HEK293 (cell line): ENCODE results near the gene PTGFRN.

Experiments used
- CTCF ChIA-PET: fragments of 350-600 bp; formaldehyde crosslinking; extraction: SDS; loops from one replicate; lab custom pipeline; 2021; ENCODE audit warnings: antibody characterized with exemption; lab: Yijun Ruan, JAX
- POLR2A ChIA-PET: fragments of 300-600 bp; formaldehyde crosslinking; extraction: SDS; loops from one replicate; lab custom pipeline; 2020; ENCODE audit warnings: antibody characterized with exemption, inconsistent platforms; lab: Yijun Ruan, JAX
- H3K27ac ChIP-seq: fragments of 200-500 bp; sonication (Bioruptor generic); 2 replicates; pipeline ENCODE4 v1.5.1; 2014; ENCODE audit warnings: low read depth, low read length, control low read depth, inconsistent platforms; ENCODE audit errors: extremely low read depth
- H3K36me3 ChIP-seq, 2 experiments: fragments of 200-500 bp in 1 of 2; sonication (Bioruptor generic) in 1 of 2; 1 replicate in 1 of 2; 2 replicates in 1 of 2; pipeline ENCODE4 v1.5.1; 2014 to 2017; ENCODE audit warnings: inconsistent platforms in 2 of 2, low read length in 2 of 2; ENCODE audit not compliant: control insufficient read depth in 2 of 2, insufficient read depth in 1 of 2
- H3K4me1 ChIP-seq: fragments of 200-500 bp; sonication (Bioruptor generic); 2 replicates; pipeline ENCODE4 v1.5.1; 2014; ENCODE audit warnings: mild to moderate bottlenecking, low read length, inconsistent platforms; ENCODE audit not compliant: control insufficient read depth, insufficient read depth
- H3K4me3 ChIP-seq: 2 replicates; pipeline ENCODE4 v1.5.1; 2011; ENCODE audit warnings: low read depth, mild to moderate bottlenecking, control low read depth, low read length, moderate library complexity
- H3K9me3 ChIP-seq: fragments of 200-500 bp; sonication (Bioruptor generic); 2 replicates; pipeline ENCODE4 v1.5.1; 2014; ENCODE audit warnings: low read depth, low read length, inconsistent platforms; ENCODE audit not compliant: control insufficient read depth, insufficient read depth
- GLI2 ChIP-seq: fragments of 450-650 bp; formaldehyde crosslinking; IDR thresholded peaks from 2 replicates; pipeline ENCODE4; 2017; ENCODE audit warnings: missing biosample characterization, missing genetic modification characterization, low read depth, borderline replicate concordance
- PRDM1 ChIP-seq: fragments of 450-650 bp; formaldehyde crosslinking; IDR thresholded peaks from 2 replicates; pipeline ENCODE4; 2016; ENCODE audit warnings: missing biosample characterization, missing genetic modification characterization
- SCRT1 ChIP-seq: fragments of 450-650 bp; formaldehyde crosslinking; IDR thresholded peaks from 2 replicates; pipeline ENCODE4 v1.5.1; 2016; ENCODE audit warnings: missing biosample characterization, missing genetic modification characterization, borderline replicate concordance
- YY1 ChIP-seq: fragments of 450-650 bp; formaldehyde crosslinking; IDR thresholded peaks from 2 replicates; pipeline ENCODE4 v1.5.1; 2018; ENCODE audit warnings: missing biosample characterization, missing genetic modification characterization
- ZBTB48 ChIP-seq: fragments of 450-650 bp; formaldehyde crosslinking; IDR thresholded peaks from 2 replicates; pipeline ENCODE4 v1.5.1; 2016; ENCODE audit warnings: missing biosample characterization, missing genetic modification characterization
- ZFP3 ChIP-seq: fragments of 450-650 bp; formaldehyde crosslinking; IDR thresholded peaks from 2 replicates; pipeline ENCODE4 v1.5.1; 2016; ENCODE audit warnings: low read depth, missing biosample characterization, missing genetic modification characterization
- ZNF350 ChIP-seq: fragments of 450-650 bp; formaldehyde crosslinking; IDR thresholded peaks from 2 replicates; pipeline ENCODE4 v1.5.0; 2017; ENCODE audit warnings: missing biosample characterization, mild to moderate bottlenecking, missing genetic modification characterization
- ZNF391 ChIP-seq: fragments of 450-650 bp; formaldehyde crosslinking; IDR thresholded peaks from 2 replicates; pipeline ENCODE4 v1.5.1; 2016; ENCODE audit warnings: low read depth, missing biosample characterization, missing genetic modification characterization, borderline replicate concordance
- ZNF404 ChIP-seq: fragments of 450-650 bp; formaldehyde crosslinking; IDR thresholded peaks from 2 replicates; pipeline ENCODE4 v1.5.1; 2017; ENCODE audit warnings: missing biosample characterization, missing genetic modification characterization
- ZNF600 ChIP-seq: fragments of 450-650 bp; formaldehyde crosslinking; IDR thresholded peaks from 2 replicates; pipeline ENCODE4 v1.5.1; 2016; ENCODE audit warnings: missing biosample characterization, missing genetic modification characterization
- ZNF629 ChIP-seq: fragments of 450-650 bp; formaldehyde crosslinking; IDR thresholded peaks from 2 replicates; pipeline ENCODE4 v1.5.1; 2017; ENCODE audit warnings: missing biosample characterization, missing genetic modification characterization
- ZNF658 ChIP-seq: fragments of 450-650 bp; formaldehyde crosslinking; IDR thresholded peaks from 2 replicates; pipeline ENCODE4; 2016; ENCODE audit warnings: missing biosample characterization, missing genetic modification characterization
- ZNF660 ChIP-seq: fragments of 450-650 bp; IDR thresholded peaks from 2 replicates; pipeline ENCODE4 v1.5.1; 2018; ENCODE audit warnings: missing biosample characterization, mild to moderate bottlenecking, missing genetic modification characterization
- ZNF830 ChIP-seq: fragments of 450-650 bp; IDR thresholded peaks from 2 replicates; pipeline ENCODE4 v1.5.0; 2018; ENCODE audit warnings: missing biosample characterization, missing genetic modification characterization, low read depth, mild to moderate bottlenecking, moderate library complexity
- TF ChIP-seq, protein P1 (sequence below): fragments of 450-650 bp; formaldehyde crosslinking; IDR thresholded peaks from 2 replicates; pipeline ENCODE4 v1.5.1; 2016; ENCODE audit warnings: missing biosample characterization, missing genetic modification characterization
- TF ChIP-seq, protein P2 (sequence below): fragments of 450-650 bp; formaldehyde crosslinking; IDR thresholded peaks from 2 replicates; pipeline ENCODE4 v1.5.1; 2017; ENCODE audit warnings: missing biosample characterization, missing genetic modification characterization
- TF ChIP-seq, protein P3 (sequence below): fragments of 450-650 bp; formaldehyde crosslinking; IDR thresholded peaks from 2 replicates; pipeline ENCODE4 v1.5.1; 2016; ENCODE audit warnings: missing biosample characterization, missing genetic modification characterization

PTGFRN gene

DNA sequence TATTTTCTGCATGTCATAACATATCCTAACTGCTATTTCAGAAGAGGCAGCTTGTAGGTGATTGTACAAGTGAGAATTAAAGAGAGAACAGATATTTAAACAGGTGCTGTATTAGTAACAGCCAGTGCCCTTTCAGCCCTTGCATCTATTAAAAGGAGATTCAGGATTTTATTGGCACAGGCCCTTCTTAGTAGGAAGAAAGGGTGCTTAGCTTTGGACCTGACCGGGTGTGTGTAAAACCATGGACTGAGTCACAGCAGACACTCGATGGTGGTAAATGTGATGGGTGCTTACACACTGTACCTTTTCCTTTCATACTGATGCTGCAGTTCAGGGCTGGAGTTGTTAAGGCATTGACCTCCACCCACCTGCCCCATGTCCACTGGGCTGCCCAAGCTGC lies 79.2 kb downstream of the PTGFRN start:
- Histone ChIP-seq H3K27ac (no peak overlapping the region), H3K9me3 (no peaks in the 10 kb centered on the region), H3K4me1 (no peaks in the 10 kb centered on the region), H3K4me3 (no peak overlapping the region), H3K36me3 (peaks cover 0 to 61% of the 10 kb centered on the region in 2 experiments; a peak in 1 of 3 replicates)
- TF ChIP-seq ZNF600 (tag by site-specific recombination) (no peak), ZNF658 (tag by site-specific recombination) (no peak), PRDM1 (no peak), ZBTB48 (tag by site-specific recombination) (no peak), ZNF629 (tag by site-specific recombination) (no peak), ZNF660 (tag by site-specific recombination) (no peak), ZFP3 (tag by site-specific recombination) (no peak), YY1 (tag by site-specific recombination) (no peak), ZNF391 (tag by site-specific recombination) (no peak)
- TF ChIP-seq, protein P1, sequence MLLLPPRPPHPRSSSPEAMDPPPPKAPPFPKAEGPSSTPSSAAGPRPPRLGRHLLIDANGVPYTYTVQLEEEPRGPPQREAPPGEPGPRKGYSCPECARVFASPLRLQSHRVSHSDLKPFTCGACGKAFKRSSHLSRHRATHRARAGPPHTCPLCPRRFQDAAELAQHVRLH, result no peak
- TF ChIP-seq, protein P2, sequence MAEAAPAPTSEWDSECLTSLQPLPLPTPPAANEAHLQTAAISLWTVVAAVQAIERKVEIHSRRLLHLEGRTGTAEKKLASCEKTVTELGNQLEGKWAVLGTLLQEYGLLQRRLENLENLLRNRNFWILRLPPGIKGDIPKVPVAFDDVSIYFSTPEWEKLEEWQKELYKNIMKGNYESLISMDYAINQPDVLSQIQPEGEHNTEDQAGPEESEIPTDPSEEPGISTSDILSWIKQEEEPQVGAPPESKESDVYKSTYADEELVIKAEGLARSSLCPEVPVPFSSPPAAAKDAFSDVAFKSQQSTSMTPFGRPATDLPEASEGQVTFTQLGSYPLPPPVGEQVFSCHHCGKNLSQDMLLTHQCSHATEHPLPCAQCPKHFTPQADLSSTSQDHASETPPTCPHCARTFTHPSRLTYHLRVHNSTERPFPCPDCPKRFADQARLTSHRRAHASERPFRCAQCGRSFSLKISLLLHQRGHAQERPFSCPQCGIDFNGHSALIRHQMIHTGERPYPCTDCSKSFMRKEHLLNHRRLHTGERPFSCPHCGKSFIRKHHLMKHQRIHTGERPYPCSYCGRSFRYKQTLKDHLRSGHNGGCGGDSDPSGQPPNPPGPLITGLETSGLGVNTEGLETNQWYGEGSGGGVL (tag by site-specific recombination), result no peak
- TF ChIP-seq, protein P3, sequence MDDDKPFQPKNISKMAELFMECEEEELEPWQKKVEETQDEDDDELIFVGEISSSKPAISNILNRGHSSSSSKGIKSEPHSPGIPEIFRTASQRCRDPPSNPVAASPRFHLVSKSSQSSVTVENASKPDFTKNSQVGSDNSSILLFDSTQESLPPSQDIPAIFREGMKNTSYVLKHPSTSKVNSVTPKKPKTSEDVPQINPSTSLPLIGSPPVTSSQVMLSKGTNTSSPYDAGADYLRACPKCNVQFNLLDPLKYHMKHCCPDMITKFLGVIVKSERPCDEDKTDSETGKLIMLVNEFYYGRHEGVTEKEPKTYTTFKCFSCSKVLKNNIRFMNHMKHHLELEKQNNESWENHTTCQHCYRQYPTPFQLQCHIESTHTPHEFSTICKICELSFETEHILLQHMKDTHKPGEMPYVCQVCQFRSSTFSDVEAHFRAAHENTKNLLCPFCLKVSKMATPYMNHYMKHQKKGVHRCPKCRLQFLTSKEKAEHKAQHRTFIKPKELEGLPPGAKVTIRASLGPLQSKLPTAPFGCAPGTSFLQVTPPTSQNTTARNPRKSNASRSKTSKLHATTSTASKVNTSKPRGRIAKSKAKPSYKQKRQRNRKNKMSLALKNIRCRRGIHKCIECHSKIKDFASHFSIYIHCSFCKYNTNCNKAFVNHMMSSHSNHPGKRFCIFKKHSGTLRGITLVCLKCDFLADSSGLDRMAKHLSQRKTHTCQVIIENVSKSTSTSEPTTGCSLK, result no peak
- POLR2A ChIA-PET, result no interaction called here
- CTCF ChIA-PET, result interaction anchor here (0.5 to 0.7 kb wide), 2 partner anchors 252 to 369 kb away, joined by 3 read pairs; no protein-coding TSS in a partner anchor

DNA sequence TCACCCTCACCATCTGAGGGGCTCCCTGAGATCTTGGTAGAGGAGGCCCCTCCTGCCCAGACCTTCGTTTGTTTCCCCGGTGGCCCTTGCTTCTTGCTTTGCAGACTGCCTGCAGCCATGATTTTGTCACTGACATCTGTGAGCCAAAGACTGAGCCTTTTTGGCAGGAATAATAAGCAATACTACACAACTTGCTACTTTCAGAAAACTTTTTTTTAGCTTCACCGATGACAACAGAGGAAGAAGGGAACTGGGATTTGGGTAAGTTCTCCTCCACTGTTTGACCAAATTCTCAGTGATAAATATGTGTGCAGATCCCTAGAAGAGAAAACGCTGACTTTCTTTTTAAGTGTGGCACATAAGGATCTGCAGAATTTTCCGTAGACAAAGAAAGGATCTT lies 80.1 kb downstream of the PTGFRN start:
- Histone ChIP-seq H3K27ac (no peak overlapping the region), H3K9me3 (no peaks in the 10 kb centered on the region), H3K4me1 (no peaks in the 10 kb centered on the region), H3K36me3 (peaks cover 0 to 52% of the 10 kb centered on the region in 2 experiments; a peak in 1 of 3 replicates), H3K4me3 (no peak overlapping the region)
- no peak for TF ChIP-seq SCRT1 (tag by site-specific recombination)
- TF ChIP-seq ZNF830 (tag by site-specific recombination), result no peak
- ChIA-PET CTCF (no interaction called here), POLR2A (no interaction called here)

DNA sequence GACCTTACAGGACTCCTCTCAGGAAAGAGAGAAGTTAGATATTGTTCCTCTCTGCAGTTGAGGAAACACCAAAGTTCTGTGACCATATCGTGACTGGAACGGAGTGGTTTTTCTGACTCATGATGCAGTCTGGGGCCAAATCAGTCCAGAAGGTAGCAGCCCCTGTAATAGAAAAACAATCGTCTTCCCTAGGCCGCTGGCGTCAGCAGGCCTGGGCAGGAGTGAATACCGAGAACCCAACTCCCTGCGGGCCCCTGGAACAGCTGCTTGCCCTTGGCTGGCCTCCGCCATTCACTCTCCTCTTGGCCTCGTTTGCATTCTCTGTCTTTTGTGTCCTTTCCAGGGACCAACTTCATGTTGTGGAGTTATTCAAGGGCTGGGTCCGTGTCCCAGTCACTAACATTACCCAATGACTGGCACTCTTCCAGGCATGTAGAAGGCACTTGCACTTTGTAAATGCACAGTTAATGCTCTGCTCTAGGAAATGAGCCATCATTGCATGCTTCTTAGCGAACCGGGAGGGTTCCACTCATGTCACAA lies 81.0 kb downstream of the PTGFRN start:
- Histone ChIP-seq H3K4me1 (no peaks in the 10 kb centered on the region), H3K9me3 (no peaks in the 10 kb centered on the region), H3K36me3 (peaks cover 0 to 49% of the 10 kb centered on the region in 2 experiments; a peak in 1 of 3 replicates), H3K27ac (no peak overlapping the region), H3K4me3 (no peak overlapping the region)
- CTCF ChIA-PET, result no interaction called here
- TF ChIP-seq ZNF350 (no peak), GLI2 (tag by site-specific recombination) (no peak), ZNF404 (tag by site-specific recombination) (no peak), ZNF600 (tag by site-specific recombination) (no peak)
- POLR2A ChIA-PET, result no interaction called here
